Stimulated activated CD4-positive, alpha-beta T cell treated with anti-CD3 and anti-CD28 coated beads, Interleukin-4, amount 100 ng/mL, for 1 hour (primary cell): ENCODE measurements around the gene SPTLC3.

Source experiments
- DNase-seq: peaks from one replicate; pipeline ENCODE4 v3.0.0-alpha.2; 2020

SPTLC3 gene

DNA sequence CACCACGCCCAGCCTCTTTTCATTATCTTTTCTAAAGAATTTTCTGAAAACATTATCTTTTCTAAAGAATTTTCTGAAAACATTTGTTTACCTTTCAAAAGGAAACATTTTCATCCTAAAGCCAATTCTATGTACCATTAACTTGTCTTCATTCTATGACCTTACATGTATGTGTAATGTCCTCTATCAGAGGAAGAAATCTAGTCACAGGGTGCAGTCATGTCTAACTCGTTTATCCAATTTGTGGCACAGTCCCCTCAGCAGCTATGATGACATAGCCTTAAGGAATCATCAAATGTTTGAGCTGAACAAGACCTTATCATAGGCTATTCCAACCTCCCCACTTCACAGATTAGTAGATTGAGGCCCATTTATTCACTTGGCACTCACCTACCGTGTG, 21.5 kb upstream of the SPTLC3 start:
- DNase-seq = no peak

DNA sequence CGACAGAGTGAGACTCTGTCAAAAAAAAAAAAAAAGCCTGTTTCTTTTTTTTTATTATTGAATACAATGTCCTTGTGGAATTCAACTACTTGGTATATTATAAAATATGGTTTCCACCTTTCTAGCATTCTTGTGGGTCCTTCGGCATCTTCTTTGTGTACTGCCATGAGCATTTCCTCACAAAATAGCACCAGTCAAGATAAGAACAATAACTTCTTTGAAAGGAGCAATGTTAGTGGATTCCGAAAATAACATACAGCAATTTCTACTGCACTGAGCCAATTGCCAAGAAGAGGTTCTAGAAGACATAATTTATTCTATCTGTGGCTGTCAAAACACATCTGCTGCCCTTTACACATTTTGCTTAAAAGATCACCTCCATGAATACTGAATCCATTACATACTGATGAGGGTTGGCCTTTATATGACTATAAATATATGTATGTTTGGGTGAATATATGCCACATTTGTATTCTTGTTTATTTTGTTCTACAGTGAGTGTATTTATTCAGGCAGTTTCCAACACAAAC, 19.1 kb upstream of the SPTLC3 start:
- no peak for DNase-seq

DNA sequence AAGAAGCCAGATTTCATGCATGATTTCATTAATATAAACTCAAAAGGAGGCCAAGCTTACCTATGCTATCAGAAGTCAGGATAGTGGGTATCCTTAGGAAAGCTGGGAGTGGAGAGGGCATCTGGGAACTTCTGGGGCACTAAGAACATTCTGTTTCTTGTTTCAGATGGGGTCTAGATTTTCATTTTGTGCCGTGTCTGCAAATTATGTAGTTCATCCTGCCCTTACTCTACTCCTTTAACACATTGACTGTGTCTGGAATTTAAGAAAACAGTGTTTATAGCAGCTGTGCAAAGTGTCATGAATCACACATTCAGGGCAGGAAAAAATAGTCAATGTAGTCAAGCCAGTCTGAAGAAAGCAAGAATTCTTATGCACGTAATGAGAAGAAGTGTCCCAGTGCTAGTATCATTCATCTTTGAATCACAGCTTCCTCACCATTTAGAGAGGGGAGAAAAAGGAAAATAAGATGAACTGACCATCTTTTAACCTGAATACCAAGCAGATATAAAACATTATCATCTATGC, 11.6 kb upstream of the SPTLC3 start:
- no peak for DNase-seq

DNA sequence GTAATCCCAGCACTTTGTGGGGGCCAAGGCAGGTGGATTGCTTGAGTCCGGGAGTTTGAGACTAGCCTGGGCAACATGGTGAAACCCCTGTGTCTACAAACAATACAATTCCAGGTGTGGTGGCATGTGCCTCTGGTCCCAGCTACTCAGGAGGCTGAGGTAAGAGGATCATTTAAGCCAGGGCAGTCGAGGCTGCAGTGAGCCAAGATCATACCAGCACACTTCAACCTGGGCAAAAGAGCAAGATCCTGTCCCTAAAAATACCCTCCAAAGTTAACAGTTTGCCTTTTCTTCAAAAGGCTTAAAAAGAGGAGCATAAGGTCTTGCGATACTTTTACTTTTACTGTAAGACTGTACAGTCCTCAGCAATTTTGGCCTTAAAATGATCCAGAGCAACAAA, 10.7 kb upstream of the SPTLC3 start:
- no peak for DNase-seq

DNA sequence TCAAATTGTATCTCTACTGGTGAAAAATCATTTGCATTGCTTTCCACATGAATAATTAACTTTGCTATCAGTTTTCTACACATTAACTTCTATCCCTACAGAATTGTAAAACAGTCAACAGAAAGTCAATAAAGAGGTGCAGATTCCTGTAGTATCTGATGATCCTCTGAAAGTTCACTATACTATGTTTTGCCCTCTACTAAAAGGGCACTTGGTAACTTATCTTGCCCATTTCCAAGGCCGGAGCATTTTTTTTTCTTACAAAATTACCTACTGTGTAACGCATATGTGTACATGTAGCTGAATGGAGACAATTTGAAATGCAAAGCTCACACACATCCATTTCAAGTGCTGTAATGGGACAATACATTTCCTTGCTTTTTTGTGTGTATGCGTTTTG, 9.6 kb upstream of the SPTLC3 start:
- no peak for DNase-seq

DNA sequence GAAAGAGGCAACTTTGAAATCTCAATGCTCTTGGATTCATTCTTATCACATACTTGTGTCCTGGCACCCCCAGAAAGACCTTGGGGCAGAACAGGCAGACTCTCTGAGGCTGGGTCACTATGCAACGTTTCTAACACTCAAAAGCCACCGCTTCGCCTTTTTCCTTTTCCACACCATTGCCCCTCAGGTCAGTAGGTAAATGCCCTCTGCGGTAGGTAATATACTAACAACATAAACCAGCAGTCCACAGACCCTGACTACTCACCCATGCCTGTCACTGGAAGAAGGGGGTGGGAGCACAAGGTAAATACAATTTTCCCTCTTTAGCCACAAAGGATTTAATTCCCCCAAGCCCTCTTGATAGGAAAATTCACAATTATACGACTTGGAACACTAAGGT, 6.5 kb upstream of the SPTLC3 start:
- no peak for DNase-seq

DNA sequence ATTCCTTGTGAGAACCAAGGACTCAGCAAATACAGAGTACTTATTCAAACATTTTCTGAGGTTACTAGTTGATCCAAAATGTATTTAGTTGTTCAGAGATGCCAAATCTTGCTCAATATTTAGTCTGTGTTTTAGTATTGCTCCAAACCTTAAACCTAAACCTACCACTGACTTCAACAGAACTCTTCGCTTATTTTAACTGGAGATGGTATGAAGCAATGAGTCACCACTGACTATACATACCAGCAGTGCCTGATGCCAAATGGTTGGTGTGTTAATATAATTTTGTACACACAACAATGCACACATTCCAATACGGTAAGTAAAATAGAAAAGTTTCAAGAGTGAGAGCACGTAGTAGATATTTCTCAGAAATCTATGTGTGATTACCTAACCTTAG, 1.9 kb upstream of the SPTLC3 start:
- DNase-seq = no peak

DNA sequence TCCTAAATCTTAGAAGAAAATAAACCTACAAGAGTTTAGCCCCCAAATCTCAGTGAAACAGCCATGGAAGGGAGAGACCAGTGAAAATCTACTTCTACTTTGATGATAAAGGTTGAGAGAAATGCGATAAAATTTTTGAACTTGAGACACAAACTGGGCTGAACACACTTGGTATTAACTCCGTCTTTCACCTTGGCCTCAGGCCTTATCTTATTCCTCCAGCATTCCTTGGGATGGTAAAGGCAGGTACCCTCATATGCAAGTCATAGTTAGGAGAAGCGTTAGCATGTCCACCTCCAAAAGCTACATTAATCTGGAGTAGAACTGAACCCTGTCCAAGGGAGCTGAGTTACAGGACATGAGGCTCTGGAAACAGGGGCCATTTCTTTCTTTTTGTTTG, 1.2 kb upstream of the SPTLC3 start:
- no peak for DNase-seq

DNA sequence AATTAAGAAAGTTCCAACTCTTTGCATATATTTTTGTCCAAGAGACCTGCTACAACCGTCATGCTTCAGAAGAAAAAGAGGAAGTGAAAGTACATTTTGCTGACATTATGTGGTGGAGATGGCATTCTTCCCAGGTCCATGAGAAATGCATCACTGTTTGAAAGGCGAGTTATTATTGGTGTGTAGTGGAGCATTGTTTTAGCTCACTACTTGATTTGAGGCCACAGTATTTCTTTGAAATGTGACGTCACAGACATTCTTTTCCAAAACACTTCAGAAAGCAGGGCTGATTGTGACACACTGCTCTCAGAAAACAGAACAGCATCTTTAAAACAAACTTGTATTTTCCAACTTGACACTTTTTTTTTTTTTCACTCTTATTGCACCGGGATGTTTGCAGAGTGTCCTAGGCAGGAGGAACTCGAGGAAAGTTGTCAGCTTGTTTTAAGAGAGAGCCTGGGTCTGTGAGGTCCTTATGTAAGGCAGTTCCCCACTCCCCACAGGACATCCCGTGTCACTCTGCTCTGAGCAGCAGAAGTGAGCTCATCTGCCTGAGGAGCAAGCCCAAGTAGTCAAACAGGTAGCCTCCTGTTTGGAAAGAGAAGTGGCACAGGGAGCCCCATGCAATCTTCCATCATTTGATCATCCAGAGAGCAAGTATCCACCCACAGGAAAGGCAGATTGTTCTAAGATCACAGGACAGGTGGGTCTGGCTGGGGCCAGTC, 1.1 kb downstream of the SPTLC3 start:
- no peak for DNase-seq

DNA sequence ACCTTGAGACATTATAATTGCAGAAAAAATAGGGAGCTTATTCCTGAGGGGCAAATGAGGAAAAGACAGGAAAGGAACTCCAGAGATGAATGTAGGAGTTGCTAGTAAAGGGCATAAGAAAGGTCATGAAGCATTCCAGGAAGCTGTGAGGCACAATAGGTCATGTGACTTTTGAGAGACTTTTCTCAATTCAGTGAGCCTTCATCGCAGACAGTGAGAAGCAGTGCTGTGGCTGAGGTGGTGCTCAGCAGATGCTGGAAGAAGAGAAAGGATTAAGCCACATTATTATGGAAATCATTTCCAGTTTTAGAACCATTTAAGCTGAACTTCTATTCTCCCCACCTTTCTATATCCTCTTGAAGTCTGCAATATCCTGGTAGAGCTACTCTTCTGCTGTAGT, 4.1 kb downstream of the SPTLC3 start:
- DNase-seq = no peak

DNA sequence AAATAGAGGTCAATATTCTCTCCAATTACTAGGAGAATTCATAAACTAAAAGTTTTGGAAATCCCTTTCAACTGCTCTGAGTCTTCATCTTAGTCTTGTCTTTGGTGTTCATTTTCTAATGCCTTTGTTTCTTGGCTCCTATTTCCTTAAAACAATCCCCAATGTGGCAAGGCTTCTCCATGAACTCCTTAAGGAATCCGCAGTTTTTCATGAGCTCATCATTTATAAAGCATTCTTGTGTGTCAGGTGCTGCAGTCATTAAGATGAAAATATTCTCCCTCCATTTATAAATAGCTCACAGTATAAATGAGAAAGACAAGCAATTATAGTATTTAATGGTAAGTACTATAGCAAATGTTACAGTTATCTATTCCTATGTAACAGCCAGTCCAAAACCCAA, 4.6 kb downstream of the SPTLC3 start:
- DNase-seq = no peak

DNA sequence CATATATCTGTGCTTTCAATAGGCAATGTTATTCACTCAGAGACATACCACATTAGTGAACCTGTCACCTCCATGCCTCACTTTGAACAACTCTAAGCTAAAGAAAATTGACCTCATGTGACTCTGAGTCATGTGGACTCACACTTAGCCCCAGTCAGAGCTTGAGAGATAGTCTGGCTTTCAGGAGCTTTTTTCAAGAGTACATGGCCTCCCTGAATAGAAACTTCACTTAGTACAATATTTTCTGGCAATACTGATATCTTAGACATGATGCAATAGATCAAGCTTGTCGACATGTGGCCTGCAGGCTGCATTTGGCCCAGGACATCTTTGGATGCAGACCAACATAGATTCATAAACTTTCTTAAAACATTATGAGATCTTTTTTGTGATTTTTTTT, 8.5 kb downstream of the SPTLC3 start:
- no peak for DNase-seq

DNA sequence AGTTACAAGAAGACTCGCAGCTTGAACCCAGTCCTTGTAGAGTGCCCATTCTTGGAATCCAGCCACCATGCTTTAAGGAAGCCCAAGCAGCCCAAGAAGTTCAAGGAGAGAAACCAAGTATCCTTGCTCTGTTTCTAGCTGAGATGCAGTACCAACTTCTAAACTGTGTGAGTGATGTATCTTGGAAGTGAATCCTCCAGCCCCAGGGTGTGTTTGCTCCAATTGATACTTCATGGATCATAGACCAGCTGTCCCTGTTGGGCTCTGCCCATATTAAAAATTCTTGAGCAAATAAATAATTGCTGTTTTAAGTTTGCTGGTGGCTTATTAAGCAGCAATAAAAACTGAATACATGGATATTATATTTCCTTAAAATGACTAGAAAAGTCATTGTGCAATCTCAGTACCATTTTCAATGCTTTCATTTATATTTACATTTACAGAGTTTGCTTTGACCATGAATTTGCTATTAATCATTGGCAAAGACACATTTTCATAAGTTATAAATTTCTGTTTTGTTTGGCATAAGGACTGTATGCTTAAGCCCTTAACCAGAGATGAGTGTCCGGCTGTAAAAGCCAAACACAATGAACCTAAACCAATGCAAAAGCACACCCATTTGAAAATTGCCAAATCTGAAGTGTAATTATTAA, 9.2 kb downstream of the SPTLC3 start:
- DNase-seq = no peak

DNA sequence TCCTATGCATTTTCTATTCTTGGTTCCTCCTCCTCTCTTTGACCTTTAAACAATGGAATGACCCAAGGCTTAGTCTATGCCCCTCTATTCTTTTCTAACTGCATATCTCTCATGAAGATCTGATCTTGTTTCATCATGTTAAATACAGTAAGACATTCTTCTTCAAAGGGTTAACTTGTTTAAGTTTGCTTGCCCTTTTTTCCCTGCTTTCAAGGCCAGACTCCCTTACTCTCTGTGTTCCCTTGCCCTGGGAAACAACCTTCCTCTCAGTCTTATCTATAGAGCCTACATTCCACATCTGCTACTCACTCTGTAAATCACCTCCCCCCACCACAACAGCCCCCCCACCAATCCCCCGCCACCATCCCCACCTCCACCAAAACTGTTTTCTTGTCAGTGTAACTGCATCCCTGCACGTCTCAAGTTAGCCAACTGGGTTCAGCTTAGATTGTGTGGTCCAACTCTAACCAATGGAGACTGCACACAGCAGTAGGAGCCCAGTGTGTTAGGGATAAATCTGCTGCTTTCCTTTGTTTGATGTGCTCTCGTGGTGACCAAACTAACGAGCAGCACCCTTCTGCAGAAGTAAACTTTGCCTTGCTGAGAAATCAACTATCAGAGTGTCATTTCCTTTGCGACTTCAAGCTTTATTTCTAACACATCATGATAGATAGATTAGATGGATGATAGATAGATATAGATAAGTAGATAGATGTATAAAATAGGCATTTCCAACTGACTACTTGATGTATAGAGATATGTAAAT, 12.6 kb downstream of the SPTLC3 start:
- no peak for DNase-seq

DNA sequence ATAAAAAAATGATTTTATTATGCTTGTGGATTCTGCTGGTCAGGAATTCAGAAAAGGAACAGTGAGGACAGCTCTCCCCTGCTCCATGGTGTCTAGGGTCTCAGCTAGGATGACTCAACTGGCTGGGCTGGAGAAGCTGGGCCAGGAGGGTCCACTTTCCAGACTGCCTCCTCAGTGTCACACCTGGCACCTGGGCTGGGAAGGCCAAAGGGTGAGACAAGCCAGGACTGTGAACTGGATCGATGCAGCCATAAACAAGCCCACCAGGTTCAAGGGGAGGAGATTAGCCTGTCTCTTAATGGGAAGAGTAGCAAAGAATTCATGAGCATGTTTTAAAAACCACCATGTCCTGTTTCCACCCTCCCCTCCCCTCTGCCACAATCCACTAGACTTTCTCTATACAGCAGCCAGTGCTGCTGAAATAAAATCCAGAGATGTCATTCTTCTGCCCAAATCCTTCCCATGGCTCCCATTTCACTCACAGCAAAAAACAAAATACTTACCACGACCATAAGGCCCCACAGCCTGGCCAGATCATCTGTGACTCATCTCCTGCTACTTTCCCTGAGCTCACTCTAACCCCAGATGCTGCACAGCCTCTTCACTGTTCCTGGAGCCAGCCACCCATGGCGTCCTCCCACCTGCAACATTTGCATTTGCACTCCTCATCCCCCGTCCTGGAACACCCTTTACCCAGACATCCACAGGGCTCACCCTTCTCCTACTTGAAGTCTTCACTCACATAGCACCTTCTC, 13.8 kb downstream of the SPTLC3 start:
- DNase-seq = no peak

DNA sequence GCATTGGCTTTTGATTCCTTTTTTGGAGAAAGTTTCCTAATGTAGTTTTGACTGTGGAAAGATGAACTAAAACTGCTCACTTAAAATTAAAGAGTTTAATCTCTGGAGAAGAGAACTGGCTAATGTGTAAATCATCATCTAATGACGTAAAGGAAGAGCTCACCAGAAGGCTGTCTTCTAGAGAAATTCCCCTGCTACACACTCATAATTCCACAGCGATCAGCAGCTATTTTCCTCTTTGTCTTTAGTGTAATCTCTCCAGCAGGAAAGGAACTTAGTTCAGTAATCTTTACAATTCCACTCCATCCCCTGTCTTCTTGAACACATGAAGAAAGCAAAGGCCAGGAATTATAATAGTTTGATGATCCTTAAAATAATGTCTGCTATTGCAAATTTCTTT, 15.8 kb downstream of the SPTLC3 start:
- no peak for DNase-seq

DNA sequence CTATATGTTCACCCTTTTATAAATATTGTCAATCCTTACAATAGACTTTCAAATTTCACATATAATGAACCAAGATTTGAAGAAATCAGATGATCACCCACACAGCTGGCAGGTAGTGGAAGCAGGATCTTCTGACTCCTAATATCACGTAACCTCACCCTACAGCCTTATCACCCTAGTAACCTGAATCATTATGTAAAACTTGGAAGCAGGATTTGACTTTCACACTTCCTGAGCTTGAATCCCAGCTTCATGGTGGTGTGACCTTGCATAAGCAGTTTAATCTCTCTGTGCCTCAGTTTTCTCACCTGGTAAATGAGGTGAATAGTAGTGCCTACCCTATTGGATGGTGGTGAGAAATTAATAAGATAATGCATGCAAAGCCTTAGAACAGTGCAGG, 16.4 kb downstream of the SPTLC3 start:
- no peak for DNase-seq

DNA sequence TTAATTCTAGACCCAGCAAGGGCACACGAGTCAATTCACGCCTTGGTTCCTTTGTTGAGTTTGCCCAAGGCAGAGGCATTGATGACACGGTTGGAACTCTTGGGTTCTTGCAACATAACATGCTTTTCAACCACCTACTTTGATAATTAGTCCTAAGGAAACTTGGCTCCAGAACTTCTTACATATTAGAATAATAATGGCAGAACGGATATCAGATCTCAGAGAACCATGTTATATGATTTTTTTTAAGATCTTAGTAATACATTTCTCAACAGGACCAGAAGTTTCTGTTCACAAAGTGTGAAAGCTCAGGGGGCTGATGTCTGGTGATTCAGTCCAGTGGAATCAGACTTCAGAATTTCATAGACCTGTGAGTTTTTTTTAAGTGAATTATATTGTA, 19.2 kb downstream of the SPTLC3 start:
- no peak for DNase-seq

DNA sequence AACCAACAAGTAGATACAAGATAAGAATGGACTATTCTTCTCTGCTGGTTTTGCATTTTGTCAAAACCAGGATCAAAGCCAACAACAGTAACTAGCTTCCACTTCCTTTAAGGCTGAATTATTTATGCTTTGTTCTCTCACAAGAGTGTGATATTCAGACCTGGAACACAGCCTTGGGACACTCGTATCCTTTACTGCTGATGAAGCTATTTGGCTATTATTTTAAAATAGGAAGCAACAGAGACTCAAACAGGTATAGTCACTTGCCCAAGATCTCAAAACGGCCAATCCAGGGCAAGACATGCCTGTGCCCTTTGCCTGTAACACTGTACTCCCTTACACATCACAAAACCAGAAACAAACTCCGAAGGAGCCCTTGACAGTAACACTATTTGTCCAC, 19.9 kb downstream of the SPTLC3 start:
- no peak for DNase-seq

DNA sequence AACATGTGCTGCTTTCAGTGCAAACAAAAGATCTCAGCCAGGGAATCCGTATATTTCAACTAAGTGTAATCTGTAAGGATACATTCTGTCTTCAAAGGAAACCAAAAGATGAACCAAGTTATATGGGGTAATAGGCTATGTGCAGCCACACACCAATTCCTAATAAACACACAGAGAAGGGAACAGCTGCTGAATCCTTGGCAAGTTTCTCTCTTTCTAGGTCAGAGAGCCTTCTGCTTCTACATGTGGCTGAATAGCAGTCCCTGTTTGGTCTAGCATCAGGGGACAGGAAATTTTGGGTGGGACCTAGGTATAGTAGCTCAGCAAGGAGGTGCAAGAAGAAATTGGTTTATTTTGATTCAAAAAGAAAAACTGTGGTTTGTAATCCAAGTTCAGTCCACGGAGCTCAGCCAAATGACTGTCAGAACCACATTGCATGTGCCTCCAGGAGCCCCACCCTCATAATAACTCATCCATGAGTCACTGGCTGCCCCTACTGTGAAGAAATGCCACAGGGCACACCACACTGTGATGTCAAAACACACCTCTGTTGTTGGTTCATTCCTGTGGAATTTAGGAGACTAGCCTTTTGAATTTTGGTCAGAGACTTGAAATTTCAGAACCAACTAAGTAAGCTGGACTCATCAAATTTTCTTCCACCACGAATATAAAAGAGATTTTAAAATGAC, 21.1 kb downstream of the SPTLC3 start:
- DNase-seq = no peak

DNA sequence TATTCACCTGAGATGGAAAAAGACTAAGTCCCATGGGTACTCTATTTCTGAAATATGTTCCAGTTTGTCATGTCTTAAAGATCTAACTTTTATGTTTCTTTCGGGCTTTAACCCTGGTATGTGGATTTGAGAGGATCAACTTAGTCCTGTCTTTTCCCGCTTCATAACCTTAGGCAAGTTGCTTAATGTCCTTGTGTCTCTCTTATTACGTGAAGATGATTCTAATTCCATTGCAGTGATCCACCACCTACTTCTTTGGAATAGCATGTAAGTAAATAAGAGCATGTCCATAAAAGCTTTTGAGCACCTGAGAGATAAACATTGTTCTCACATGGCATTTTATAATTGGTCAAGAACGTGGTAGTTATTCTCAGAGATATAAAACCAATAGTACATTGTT, 23.0 kb downstream of the SPTLC3 start:
- DNase-seq = no peak

DNA sequence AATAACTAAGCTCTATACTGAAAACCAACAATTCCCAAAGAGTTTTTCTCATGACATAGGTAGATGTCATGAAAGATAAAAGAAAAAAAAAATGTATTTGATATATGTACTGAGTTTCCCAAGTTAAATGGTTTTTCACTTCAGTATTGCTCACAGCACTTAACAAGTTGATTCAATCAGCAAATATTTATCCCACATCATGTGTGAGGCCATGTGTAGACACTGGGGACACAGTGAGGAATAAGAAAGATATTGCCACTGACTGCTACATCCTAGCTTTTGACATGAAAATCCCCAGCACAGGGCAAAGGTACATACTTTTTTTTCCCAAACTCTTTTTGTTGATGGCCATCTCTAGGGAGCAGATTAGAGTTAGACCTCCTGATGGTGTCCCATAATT, 25.3 kb downstream of the SPTLC3 start:
- no peak for DNase-seq
